Transverse colon (tissue), 4 donors: ENCODE measurements around the gene FKBP6. TPM values are rescaled to one million over a fixed set of nuclear protein-coding genes. Genes with fewer than 3 reads are reported as not detected.

Experiments
- DNase-seq: peaks from one replicate; pipeline ENCODE4 v3.0.0-alpha.2; 2019
- H3K27ac ChIP-seq, 4 donors: fragments of 200-600 bp; sonication (generic); 2 replicates each; pipeline ENCODE4 v1.5.1; 2016 to 2018; ENCODE audit warnings: inconsistent platforms in 4 of 4
- H3K27me3 ChIP-seq: fragments of 200-600 bp; sonication (generic); 2 replicates; pipeline ENCODE4 v1.5.1; 2017; ENCODE audit warnings: inconsistent platforms
- H3K36me3 ChIP-seq, 4 donors: fragments of 200-600 bp; sonication (generic); 2 replicates each; pipeline ENCODE4 v1.5.1; 2017 to 2019; ENCODE audit warnings: inconsistent platforms in 4 of 4
- H3K4me1 ChIP-seq, 4 donors: fragments of 200-600 bp; sonication (generic); 2 replicates each; pipeline ENCODE4 v1.5.1; 2017 to 2020; ENCODE audit warnings: inconsistent platforms in 4 of 4
- H3K4me3 ChIP-seq, 4 donors: fragments of 200-600 bp; sonication (generic); 1 replicate in 1 of 4; 2 replicates in 3 of 4; pipeline versions ENCODE4 v1.5.1 to v1.6.1; 2017 to 2019; ENCODE audit warnings: inconsistent platforms in 4 of 4
- H3K9me3 ChIP-seq, 2 donors: fragments of 200-600 bp; sonication (generic); 2 replicates each; pipeline ENCODE4 v1.5.1; 2017 to 2019; ENCODE audit warnings: inconsistent platforms in 2 of 2
- CTCF ChIP-seq, 5 experiments: fragments of 200-600 bp in 3 of 5; fragments of 450-650 bp in 2 of 5; sonication (generic) in 3 of 5; IDR thresholded peaks; 1 replicate in 2 of 5; 2 replicates in 3 of 5; pipeline ENCODE4 v1.5.1; 2016 to 2017; ENCODE audit warnings: antibody characterized with exemption in 5 of 5, inconsistent platforms in 3 of 5, mild to moderate bottlenecking in 2 of 5, moderate library complexity in 1 of 5
- EP300 ChIP-seq: sonication (generic); formaldehyde crosslinking; IDR thresholded peaks from one replicate; pipeline ENCODE4 v1.6.1; 2017; ENCODE audit warnings: antibody characterized with exemption, low read depth
- POLR2A ChIP-seq: fragments of 450-650 bp; IDR thresholded peaks from one replicate; pipeline ENCODE4 v1.6.1; 2016; ENCODE audit warnings: antibody characterized with exemption, mild to moderate bottlenecking, moderate library complexity
- POLR2AphosphoS5 ChIP-seq, 3 donors: sonication (generic); formaldehyde crosslinking; IDR thresholded peaks; one replicate each; pipeline ENCODE4 v1.6.1; 2016; ENCODE audit warnings: antibody characterized with exemption in 3 of 3
- WGBS, 2 donors: methylation state at CpG; one replicate each; pipeline ENCODE4 v1.1.5; 2018; ENCODE audit warnings: low coverage in 1 of 2; 5-methylcytosine and 5-hydroxymethylcytosine counted together
- in situ Hi-C, 4 donors: fragments of 200-750 bp; cut with MboI; loops; one replicate each; pipeline versions ENCODE4 v1.15.0 to v1.15.1; 2017; ENCODE audit warnings: low sequenced_read_pairs in 3 of 4, low pct_ligation_motif_present in 1 of 4, low pct_unique_long_range_greater_than_20kb in 1 of 4
- intact Hi-C: fragments of 100-400 bp; cut with DNase I; formaldehyde crosslinking; loops from one replicate; pipeline ENCODE4 v1.15.1; 2023; ENCODE audit warnings: low total_unique reads
- total RNA-seq, 4 donors: library from RNA; depleted of rRNA; stranded (reverse); fragments of >200 nt; gene quantifications; one replicate each; pipeline ENCODE4 v1.1.0, GENCODE V29; 2016

Gene FKBP6
- total RNA-seq, 4 donors from 2014 or later = not detected

GRCh38 chr7:73341877-73342276 lies 13.9 kb downstream of the FKBP6 start:
- TF ChIP-seq CTCF (IDR thresholded peaks at IDR 0.05) = no peak
- no peak for TF ChIP-seq EP300
- TF ChIP-seq POLR2AphosphoS5 (IDR thresholded peaks at IDR 0.05) = no peak
- TF ChIP-seq POLR2A = no peak
- Histone ChIP-seq H3K27me3 (no peaks in the 10 kb centered on the region), H3K27ac (no peak overlapping the region), H3K4me3 (no peak overlapping the region), H3K4me1 (no peaks in the 10 kb centered on the region), H3K36me3 (no peaks in the 10 kb centered on the region), H3K9me3 (no peaks in the 10 kb centered on the region)
- intact Hi-C loops (no loop called here), in situ Hi-C loops (no loop called here)
- DNase-seq = no peak
- 63 to 74% methylated on average over 7 to 8 of the region's 8 CpGs for WGBS, 2 donors

GRCh38 chr7:73342645-73343044 lies 14.7 kb downstream of the FKBP6 start:
- H3K27ac ChIP-seq = no peak overlapping the region
- H3K27me3 ChIP-seq = no peaks in the 10 kb centered on the region
- WGBS, 2 donors = 46% methylated on average over 8 of the region's 8 CpGs; no CpG with 5 or more reads in 1 of the 2 donors
- intact Hi-C loops = no loop called here
- no peak overlapping the region for H3K4me3 ChIP-seq
- in situ Hi-C loops = no loop called here
- DNase-seq = no peak
- H3K36me3 ChIP-seq = no peaks in the 10 kb centered on the region
- no peaks in the 10 kb centered on the region for H3K9me3 ChIP-seq
- TF ChIP-seq POLR2A = no peak
- peak; percentile 18 to 35 (median 26) for TF ChIP-seq CTCF (IDR thresholded peaks at IDR 0.05)
- H3K4me1 ChIP-seq = no peaks in the 10 kb centered on the region

GRCh38 chr7:73343671-73344380 lies 15.9 kb downstream of the FKBP6 start:
- intact Hi-C loops = no loop called here
- no peak overlapping the region for H3K4me3 ChIP-seq
- no peaks in the 10 kb centered on the region for H3K9me3 ChIP-seq
- TF ChIP-seq EP300 (no peak), POLR2AphosphoS5 (IDR thresholded peaks at IDR 0.05) (no peak)
- no peak overlapping the region for H3K27ac ChIP-seq
- 73 to 77% methylated on average over 2 to 7 of the region's 7 CpGs for WGBS, 2 donors
- in situ Hi-C loops = no loop called here
- no peaks in the 10 kb centered on the region for H3K27me3 ChIP-seq
- H3K4me1 ChIP-seq = no peaks in the 10 kb centered on the region
- no peak for DNase-seq
- no peaks in the 10 kb centered on the region for H3K36me3 ChIP-seq

- H3K27ac ChIP-seq = no peak overlapping the region
- in situ Hi-C loops (no loop called here), intact Hi-C loops (loop anchor here (5.0 kb wide), 1 partner anchor 107 kb away; no protein-coding TSS in a partner anchor)
- no peaks in the 10 kb centered on the region for H3K36me3 ChIP-seq
- H3K4me3 ChIP-seq = no peak overlapping the region
- 53% methylated on average over 4 of the region's 4 CpGs; no CpG with 5 or more reads in 1 of the 2 donors for WGBS, 2 donors
- no peaks in the 10 kb centered on the region for H3K27me3 ChIP-seq
- TF ChIP-seq EP300 (no peak), POLR2AphosphoS5 (IDR thresholded peaks at IDR 0.05) (no peak), POLR2A (no peak), CTCF (IDR thresholded peaks at IDR 0.05) (no peak)
- H3K9me3 ChIP-seq = no peaks in the 10 kb centered on the region
- H3K4me1 ChIP-seq = no peaks in the 10 kb centered on the region
- DNase-seq = no peak
These were observed 17.6 kb downstream of the FKBP6 start for GRCh38 chr7:73345538-73345937.
